Prostate gland (tissue), 2 donors: Measurements from ENCODE around the gene MED12L.

ENCODE experiments used
- CTCF ChIP-seq, 4 experiments: fragments of 200-600 bp in 2 of 4; fragments of 450-650 bp in 2 of 4; sonication (generic) in 2 of 4; IDR thresholded peaks; 1 replicate in 3 of 4; 2 replicates in 1 of 4; pipeline ENCODE4 v1.5.1; 2016 to 2019; ENCODE audit warnings: antibody characterized with exemption in 4 of 4, mild to moderate bottlenecking in 2 of 4, moderate library complexity in 2 of 4
- POLR2AphosphoS5 ChIP-seq: sonication (generic); formaldehyde crosslinking; IDR thresholded peaks from one replicate; pipeline ENCODE4 v1.6.1; 2017; ENCODE audit warnings: antibody characterized with exemption

DNA sequence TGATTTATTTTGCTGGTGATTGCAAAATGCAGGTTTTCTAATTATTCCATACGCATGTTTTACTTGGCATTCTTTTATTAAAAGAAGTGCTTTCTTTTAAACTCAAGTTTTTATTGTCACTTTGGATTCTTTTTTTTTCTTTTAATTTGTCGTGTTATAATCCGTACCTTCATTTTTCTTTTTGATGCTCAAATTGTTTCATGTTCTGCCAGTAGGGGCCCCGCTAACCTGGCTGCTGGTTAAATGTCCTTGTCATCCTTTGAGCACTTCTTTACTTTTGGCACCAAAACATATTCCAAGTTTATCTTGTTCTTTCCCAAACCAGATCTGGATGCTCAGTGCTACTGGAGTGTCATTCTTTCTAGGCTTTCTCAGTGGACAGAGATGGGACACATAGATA lies 31.6 kb downstream of the MED12L start:
- TF ChIP-seq CTCF (IDR thresholded peaks at IDR 0.05) = no peak
- no peak for TF ChIP-seq POLR2AphosphoS5
